WI38 (cell line): ENCODE results near the gene ARHGEF39.
A peak's percentile ranks its signal among the peaks of the same experiment; 100 is the strongest.

Experiments used
- H3K4me3 ChIP-seq: 2 replicates; pipeline ENCODE4 v1.5.1; 2011; ENCODE audit warnings: low read depth, mild to moderate bottlenecking, control low read depth, low read length
- TF ChIP-seq, protein P1 (sequence below): IDR thresholded peaks from 2 replicates; pipeline ENCODE4 v1.5.1; 2012; ENCODE audit warnings: low read depth, mild to moderate bottlenecking, control low read depth, low read length

The ARHGEF39 gene

DNA sequence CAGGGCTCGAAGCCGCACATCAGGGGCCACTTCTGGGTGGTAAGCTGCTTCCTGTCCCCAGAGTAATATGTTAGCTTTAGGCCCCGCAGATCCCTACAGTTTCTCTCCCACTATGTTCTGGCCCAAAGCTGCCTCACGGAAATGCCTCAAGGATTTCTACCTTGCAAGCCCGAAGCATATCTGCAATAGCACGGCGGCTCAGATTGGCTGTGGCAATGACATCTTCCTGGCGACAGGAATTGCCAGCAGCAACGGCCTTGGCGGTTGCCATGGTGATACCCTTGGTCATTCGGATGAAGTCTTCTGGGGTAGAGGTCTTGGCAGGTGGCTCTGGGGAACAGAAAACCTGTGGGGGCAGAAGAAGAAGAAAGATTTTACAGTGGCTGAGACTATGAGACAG is 35.0 kb upstream of the ARHGEF39 start:
- H3K4me3 ChIP-seq = no peak overlapping the region
- TF ChIP-seq, protein P1, sequence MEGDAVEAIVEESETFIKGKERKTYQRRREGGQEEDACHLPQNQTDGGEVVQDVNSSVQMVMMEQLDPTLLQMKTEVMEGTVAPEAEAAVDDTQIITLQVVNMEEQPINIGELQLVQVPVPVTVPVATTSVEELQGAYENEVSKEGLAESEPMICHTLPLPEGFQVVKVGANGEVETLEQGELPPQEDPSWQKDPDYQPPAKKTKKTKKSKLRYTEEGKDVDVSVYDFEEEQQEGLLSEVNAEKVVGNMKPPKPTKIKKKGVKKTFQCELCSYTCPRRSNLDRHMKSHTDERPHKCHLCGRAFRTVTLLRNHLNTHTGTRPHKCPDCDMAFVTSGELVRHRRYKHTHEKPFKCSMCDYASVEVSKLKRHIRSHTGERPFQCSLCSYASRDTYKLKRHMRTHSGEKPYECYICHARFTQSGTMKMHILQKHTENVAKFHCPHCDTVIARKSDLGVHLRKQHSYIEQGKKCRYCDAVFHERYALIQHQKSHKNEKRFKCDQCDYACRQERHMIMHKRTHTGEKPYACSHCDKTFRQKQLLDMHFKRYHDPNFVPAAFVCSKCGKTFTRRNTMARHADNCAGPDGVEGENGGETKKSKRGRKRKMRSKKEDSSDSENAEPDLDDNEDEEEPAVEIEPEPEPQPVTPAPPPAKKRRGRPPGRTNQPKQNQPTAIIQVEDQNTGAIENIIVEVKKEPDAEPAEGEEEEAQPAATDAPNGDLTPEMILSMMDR = no peak

DNA sequence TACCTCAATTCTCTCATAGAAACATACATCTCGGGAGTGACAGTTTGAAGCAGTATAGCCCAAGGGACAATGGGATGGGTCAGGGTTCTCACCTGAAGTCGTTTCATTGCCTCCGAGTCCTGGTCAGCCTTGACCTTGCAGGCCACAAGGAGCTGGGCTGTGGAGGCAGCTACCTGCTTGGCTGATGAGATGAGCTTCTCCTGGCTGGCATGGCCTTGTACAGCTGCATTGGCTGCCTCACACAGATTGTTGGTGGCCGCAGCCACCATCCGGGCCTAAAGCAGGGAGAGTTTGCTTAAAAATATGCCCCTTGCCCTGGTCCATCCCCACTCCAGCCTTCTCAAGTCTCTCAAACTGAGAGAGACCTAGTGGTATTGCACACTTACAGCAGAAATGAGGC is 33.2 kb upstream of the ARHGEF39 start:
- no peak overlapping the region for H3K4me3 ChIP-seq
- TF ChIP-seq, protein P1 = no peak

DNA sequence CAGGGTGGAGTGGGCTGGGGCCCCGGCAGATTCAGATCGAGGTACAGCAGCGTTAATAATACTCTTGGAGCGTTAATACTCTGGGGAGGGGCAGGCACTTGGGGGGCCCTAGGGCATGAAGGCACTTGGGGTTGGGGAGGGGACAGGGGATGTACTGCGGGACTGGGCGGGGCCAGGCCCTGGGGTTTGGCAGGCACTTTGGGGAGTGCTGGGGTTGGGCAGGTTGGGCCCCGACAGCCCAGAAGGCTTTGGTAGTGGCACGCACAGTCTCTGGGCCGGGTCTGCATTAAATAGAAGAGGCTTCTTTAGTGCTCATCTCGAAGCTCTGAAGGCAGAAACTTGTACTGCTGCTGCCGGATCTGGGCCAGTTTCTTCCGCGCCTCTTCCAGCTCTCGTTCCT is 32.5 kb upstream of the ARHGEF39 start:
- no peak overlapping the region for H3K4me3 ChIP-seq
- TF ChIP-seq, protein P1 = no peak

DNA sequence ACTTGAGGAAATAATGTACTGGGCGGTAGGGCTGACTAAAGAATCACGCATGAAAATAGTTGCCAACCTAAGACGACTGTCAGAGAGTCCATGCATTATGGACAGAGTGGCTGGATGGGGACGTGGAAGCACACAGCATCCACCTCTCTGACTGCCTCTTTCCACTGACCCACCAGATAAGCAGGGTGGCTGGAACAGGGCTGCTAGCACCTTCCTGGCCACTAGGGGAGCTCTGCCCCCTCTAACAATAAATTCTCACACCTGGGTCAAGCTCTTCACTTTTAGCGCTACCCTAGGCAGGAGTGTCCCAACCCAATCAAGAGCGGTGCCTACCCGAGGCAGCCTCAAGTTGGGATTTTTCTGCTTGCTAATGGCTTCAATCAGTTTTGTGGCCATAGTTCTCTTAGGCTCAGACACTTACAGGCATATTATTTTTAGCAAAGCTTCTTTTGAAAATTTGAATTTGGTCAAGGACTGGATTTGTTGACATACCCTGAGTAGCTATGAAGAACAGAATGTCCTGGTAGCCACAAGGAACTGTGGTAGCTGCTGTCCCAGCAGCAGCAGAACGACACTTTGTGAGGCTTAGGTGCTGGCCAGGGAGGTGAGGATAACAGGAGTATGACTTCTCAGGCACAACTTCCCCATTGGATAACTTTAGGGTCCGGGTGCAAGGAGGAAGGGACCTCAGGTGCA is 31.7 kb upstream of the ARHGEF39 start:
- TF ChIP-seq, protein P1 = peak; percentile 90
- no peak overlapping the region for H3K4me3 ChIP-seq

DNA sequence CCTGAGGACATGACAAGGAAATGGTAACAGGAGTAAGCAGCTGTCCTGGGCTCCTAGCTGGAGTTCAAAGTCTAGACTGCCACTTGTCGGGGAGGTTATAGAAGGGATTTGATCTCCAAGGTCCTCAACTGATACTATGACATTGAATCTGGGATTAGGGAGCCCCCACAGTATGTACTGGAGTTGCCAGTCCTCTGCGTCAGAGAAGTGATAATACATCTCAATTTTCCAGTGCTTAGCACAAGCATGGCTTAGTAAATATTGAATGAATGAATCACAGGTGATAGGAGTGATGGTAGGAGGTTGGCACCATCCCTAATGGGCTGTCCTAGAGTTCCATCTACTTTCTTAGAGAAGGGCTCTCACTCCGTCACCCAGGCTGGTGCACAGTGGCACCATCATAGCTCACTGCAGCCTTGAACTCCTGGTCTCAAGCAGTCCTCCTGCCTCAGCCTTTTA is 31.0 kb upstream of the ARHGEF39 start:
- no peak overlapping the region for H3K4me3 ChIP-seq
- TF ChIP-seq, protein P1 = no peak

DNA sequence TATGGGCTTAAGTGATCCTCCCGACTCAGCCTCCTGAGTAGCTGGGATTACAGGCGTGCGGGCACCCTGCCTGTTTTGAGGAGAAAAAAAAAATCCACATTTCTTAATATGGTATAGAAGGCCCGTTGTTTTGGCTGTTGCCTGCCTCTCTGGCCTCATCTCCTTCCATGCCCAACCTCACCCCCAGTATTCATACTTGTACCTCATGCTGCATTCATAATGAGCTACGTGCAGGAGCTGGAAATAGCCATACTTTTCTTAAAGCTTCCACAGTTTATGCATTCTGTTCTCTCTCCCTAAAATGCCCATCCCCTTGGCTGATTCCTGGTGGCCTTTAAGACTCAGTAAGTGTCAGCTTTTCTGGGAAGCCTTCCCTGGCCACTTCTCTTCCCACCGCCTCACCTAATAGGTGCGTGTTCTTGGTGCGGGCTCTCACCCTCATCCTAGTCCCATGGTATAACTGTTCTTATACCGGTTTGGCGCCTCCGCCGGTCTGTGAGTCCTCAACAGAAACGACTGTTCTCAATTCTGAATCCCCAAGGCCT is 26.8 kb upstream of the ARHGEF39 start:
- H3K4me3 ChIP-seq = no peak overlapping the region
- TF ChIP-seq, protein P1 = no peak

DNA sequence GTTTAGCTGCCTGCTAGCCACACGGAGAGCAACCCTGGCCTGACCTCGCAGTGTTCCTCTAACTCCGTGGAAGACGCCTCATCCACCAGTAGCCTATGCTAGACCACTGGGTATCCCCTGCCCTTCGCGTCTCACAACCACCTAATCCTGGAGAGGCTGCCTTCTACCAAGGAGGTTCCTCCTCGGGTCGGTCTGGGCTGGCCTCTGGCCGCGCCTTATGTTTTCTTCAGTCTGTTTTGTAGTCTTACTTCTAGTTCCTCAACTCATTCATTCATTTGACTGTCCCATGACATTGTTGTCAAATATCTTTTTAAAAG is 26.3 kb upstream of the ARHGEF39 start:
- peak overlapping the region; percentile 100 for H3K4me3 ChIP-seq
- TF ChIP-seq, protein P1 = no peak
